ENCODE results near the gene IVNS1ABP.
"Not testable (repeated sequence)": the region's sequence is repeated elsewhere in the genome, so short reads cannot be mapped to it uniquely, and the experiment has no call there.

Gene IVNS1ABP

DNA sequence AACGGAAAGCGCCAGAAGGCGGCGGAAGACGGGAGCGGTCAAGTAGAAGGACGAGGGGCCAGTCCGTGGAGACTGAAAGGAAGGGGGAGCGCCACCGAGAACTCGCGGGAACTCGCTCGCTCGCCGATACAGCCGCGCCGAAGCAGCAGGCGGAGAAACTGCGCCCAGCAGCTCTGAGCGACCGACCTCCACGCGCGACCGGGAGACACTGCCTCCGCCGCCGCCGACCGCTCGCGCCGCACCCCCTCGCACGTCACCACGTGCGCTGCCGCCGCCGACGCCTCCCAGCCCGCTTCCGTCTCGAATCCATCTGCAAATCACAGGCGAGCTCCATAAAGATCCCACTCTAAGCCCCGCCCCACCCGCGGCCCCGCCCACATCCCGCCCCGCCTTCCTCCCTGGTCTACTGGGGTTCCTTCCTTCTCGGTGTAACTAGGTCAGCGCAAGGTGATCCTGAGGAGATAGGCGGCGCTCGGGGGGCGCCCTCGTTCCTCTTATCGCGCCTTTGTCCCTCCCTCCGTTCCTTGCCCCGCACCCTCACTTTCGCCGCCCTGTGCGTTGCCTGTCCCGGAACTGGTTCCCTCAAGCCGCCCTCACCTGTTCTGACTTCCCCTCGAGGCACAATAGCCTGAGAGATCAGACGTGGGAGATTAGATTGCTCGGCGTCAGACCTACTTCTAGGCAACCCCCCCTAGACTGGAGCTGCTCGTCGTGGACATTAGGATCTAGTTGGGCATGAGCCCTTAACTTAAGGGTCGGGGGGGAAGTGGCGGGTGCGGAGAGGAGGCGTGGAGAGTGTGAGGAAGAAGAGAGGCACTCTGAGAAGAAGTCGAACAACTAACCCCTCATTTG, at the start of gene IVNS1ABP:
TSS of gene IVNS1ABP (minus strand) at position 210 of the 852 bp plus-strand sequence. CDS start 7,750 bp downstream, outside the sequence.
- peak; percentile 71 for DNase-seq (ENCODE audit: low read depth)
- peak within 1 kb of the TSS; percentile 96 for H3K4me3 ChIP-seq (ENCODE audit: control insufficient read depth, low read depth, low read length)
- TF ChIP-seq, protein P1, sequence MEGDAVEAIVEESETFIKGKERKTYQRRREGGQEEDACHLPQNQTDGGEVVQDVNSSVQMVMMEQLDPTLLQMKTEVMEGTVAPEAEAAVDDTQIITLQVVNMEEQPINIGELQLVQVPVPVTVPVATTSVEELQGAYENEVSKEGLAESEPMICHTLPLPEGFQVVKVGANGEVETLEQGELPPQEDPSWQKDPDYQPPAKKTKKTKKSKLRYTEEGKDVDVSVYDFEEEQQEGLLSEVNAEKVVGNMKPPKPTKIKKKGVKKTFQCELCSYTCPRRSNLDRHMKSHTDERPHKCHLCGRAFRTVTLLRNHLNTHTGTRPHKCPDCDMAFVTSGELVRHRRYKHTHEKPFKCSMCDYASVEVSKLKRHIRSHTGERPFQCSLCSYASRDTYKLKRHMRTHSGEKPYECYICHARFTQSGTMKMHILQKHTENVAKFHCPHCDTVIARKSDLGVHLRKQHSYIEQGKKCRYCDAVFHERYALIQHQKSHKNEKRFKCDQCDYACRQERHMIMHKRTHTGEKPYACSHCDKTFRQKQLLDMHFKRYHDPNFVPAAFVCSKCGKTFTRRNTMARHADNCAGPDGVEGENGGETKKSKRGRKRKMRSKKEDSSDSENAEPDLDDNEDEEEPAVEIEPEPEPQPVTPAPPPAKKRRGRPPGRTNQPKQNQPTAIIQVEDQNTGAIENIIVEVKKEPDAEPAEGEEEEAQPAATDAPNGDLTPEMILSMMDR (IDR thresholded peaks at IDR 0.05; ENCODE audit: control insufficient read depth, insufficient read depth, low read depth, low read length, missing control alignments), result no peak

DNA sequence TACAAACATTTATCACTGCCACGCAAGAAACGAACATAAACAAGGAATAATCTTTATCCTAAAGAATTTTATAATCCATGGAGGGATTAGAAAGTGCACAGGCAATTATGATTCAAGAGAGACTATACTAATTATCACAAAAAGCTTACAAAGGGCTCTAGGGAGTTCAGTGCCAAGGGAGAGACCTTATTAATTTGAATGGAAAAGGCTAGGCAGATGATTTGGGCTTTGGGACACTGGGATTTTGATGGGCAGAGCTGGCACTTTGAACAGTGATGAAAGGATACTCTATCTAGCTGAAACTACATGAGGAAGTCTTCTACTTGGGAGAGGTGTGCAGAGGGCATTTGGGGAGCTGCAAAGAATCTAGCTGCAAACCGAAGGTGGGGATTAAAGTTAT, 48.9 kb upstream of the IVNS1ABP start:
- DNase-seq (ENCODE audit: low read depth), result no peak
- TF ChIP-seq, protein P1 (IDR thresholded peaks at IDR 0.05; ENCODE audit: control insufficient read depth, insufficient read depth, low read depth, low read length, missing control alignments), result no peak

DNA sequence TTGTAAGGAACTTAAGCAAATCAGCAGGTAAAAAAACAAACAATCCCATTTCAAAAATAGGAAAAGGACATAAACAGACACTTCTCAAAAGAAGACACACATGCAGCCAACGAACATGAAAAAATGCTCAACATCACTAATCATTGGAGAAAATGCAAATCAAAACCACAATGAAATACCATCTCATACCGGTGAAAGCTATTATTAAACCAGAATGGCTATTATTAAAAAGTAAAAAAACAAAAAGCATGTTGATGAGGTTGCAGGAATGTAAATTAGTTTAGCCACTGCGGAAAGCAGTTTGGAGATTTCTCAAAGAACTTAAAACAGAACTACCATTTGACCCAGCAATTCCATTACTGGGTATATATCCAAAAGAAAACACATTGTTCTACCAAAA, 47.5 kb upstream of the IVNS1ABP start:
- DNase-seq (ENCODE audit: low read depth), result not testable (repeated sequence)

More for the DNA sequence above, 48.9 kb upstream of the IVNS1ABP start:
- no peak overlapping the region for H3K4me3 ChIP-seq (ENCODE audit: control insufficient read depth, low read depth, low read length)

DNA sequence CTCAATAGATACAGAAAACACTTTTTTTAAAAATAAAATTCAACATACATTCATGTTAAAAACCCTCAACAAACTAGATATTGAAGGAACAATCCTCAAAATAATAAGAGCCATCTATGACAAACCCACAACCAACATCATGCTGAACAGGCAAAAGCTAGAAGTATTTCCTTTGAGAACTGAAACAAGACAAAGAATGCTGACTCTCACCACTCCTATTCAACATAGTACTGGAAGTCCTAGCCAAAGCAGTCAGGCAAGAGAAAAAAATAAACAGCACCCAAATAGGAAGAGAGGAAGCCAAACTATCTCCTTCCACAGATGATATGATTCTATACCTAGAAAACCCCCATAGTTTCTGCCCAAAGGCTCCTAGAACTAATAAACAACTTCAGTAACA, 46.2 kb upstream of the IVNS1ABP start:
- TF ChIP-seq, protein P1 (IDR thresholded peaks at IDR 0.05; ENCODE audit: control insufficient read depth, insufficient read depth, low read depth, low read length, missing control alignments), result no peak
- no peak for DNase-seq (ENCODE audit: low read depth)

More for the DNA sequence above, 47.5 kb upstream of the IVNS1ABP start:
- H3K4me3 ChIP-seq (ENCODE audit: control insufficient read depth, low read depth, low read length), result not testable (repeated sequence)

DNA sequence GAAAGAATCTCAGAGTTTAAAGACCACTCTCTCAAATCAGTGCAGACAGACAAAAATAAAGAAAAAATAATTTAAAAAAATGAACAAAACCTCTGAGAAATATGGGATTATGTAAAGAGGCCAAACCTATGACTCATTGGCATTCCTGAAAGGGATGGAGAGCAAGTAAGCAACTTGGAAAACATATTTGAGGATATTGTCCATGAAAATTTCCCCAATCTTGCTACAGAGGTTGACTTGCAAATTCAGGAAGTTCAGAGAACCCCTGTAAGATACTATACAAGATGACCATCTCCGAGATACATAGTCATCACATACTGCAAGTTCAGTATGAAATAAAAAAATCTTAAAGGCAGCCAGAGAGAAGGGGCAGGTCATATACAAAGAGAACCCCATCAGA, 43.7 kb upstream of the IVNS1ABP start:
- H3K4me3 ChIP-seq (ENCODE audit: control insufficient read depth, low read depth, low read length), result no peak overlapping the region
- TF ChIP-seq, protein P1 (IDR thresholded peaks at IDR 0.05; ENCODE audit: control insufficient read depth, insufficient read depth, low read depth, low read length, missing control alignments), result no peak
- DNase-seq (ENCODE audit: low read depth), result no peak

More for the DNA sequence above, 46.2 kb upstream of the IVNS1ABP start:
- no peak overlapping the region for H3K4me3 ChIP-seq (ENCODE audit: control insufficient read depth, low read depth, low read length)

DNA sequence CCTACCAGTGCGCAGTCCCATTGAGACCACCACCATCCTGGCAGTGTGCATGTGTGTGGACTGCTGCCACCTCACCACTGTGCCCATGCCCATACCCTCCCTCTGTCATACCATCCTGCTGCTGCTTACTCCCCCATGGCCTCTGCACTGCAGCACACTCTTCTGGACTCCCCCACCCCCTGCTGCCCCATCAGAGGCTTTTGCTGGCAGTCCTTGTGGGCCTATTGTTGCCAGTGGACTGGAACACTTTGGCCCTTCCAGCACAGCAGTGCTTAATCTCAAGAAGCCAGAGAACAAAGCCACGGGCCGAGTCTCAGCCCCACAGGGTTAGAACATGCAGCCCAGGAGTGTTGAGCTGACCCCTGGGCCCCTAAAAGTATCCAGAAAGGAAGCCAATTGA, 41.9 kb upstream of the IVNS1ABP start:
- TF ChIP-seq, protein P1 (IDR thresholded peaks at IDR 0.05; ENCODE audit: control insufficient read depth, insufficient read depth, low read depth, low read length, missing control alignments), result no peak
- DNase-seq (ENCODE audit: low read depth), result no peak
- no peak overlapping the region for H3K4me3 ChIP-seq (ENCODE audit: control insufficient read depth, low read depth, low read length)

DNA sequence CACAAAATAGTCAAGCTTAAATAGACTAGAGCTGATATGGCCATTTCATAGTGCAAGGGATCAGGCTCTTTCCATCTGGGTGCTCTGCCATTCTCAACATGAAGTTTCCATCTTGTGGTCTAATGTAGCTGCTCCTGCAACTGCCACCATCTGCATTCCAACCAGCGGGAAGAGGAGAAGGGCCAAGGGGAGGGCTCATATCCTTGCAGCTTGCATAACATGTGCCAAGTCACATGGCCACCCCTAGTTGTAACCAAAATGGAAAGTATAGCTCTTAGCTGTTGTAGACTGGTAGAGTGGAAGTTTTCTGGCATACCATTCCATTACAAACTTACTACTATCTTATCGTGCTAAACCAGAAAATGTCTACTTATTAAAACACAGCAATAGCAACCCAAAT, 38.9 kb upstream of the IVNS1ABP start:
- H3K4me3 ChIP-seq (ENCODE audit: control insufficient read depth, low read depth, low read length), result no peak overlapping the region
- TF ChIP-seq, protein P1 (IDR thresholded peaks at IDR 0.05; ENCODE audit: control insufficient read depth, insufficient read depth, low read depth, low read length, missing control alignments), result no peak
- DNase-seq (ENCODE audit: low read depth), result no peak

Data from AG09309 (cell line).